Measurements from ENCODE around the gene GET3. TPM values are rescaled to one million over a fixed set of nuclear protein-coding genes. Genes with fewer than 3 reads are reported as not detected.

Gene GET3
- total and polyA plus RNA-seq, 2 of the 13 experiments (the other 11 are each of a cell fraction or from before 2014, with no cell fraction given): 57.7 to 59.4 TPM

GRCh38 chr19:12783849-12784393 lies 46.6 kb downstream of the GET3 start (continued):
- TF ChIP-seq ZNF296 (CRISPR knock-in tag; conservative IDR thresholded peaks at IDR 0.05): 0 out of 2 replicates have a peak, but pooled peaks have one; percentile 44
- TF ChIP-seq MEIS2 (CRISPR knock-in tag; IDR thresholded peaks at IDR 0.05): peak; percentile 37; the same call in 1 of the 2 replicates
- TF ChIP-seq, protein P1, sequence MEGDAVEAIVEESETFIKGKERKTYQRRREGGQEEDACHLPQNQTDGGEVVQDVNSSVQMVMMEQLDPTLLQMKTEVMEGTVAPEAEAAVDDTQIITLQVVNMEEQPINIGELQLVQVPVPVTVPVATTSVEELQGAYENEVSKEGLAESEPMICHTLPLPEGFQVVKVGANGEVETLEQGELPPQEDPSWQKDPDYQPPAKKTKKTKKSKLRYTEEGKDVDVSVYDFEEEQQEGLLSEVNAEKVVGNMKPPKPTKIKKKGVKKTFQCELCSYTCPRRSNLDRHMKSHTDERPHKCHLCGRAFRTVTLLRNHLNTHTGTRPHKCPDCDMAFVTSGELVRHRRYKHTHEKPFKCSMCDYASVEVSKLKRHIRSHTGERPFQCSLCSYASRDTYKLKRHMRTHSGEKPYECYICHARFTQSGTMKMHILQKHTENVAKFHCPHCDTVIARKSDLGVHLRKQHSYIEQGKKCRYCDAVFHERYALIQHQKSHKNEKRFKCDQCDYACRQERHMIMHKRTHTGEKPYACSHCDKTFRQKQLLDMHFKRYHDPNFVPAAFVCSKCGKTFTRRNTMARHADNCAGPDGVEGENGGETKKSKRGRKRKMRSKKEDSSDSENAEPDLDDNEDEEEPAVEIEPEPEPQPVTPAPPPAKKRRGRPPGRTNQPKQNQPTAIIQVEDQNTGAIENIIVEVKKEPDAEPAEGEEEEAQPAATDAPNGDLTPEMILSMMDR (CRISPR knock-in tag; IDR thresholded peaks at IDR 0.05): no peak
- TF ChIP-seq KDM6A (CRISPR knock-in tag; IDR thresholded peaks at IDR 0.05; ENCODE audit: low read depth): no peak
- TF ChIP-seq, protein P2, sequence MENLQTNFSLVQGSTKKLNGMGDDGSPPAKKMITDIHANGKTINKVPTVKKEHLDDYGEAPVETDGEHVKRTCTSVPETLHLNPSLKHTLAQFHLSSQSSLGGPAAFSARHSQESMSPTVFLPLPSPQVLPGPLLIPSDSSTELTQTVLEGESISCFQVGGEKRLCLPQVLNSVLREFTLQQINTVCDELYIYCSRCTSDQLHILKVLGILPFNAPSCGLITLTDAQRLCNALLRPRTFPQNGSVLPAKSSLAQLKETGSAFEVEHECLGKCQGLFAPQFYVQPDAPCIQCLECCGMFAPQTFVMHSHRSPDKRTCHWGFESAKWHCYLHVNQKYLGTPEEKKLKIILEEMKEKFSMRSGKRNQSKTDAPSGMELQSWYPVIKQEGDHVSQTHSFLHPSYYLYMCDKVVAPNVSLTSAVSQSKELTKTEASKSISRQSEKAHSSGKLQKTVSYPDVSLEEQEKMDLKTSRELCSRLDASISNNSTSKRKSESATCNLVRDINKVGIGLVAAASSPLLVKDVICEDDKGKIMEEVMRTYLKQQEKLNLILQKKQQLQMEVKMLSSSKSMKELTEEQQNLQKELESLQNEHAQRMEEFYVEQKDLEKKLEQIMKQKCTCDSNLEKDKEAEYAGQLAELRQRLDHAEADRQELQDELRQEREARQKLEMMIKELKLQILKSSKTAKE (CRISPR knock-in tag; IDR thresholded peaks at IDR 0.05; ENCODE audit: borderline replicate concordance): peak; percentile 99
- TF ChIP-seq, protein P3, sequence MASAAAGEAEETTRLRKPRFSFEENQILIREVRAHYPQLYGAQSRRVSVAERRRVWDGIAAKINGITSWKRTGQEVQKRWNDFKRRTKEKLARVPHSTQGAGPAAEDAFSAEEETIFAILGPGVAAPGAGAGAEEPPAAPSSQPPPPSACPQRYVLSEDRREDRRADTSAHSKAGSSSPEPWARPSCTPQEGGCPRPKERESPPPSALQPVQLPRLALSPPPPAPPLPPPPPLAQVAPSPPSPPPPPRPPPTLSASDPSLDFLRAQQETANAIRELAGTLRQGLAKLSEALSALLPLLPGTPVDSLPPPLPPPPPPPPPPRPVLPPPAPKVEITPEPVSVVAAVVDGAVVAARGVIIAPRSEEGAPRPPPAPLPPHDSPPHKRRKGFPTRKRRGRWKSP (CRISPR knock-in tag; IDR thresholded peaks at IDR 0.05): peak; percentile 47; the same call in 1 of the 2 replicates
- no peak for TF ChIP-seq ZNF670 (CRISPR knock-in tag; IDR thresholded peaks at IDR 0.05; ENCODE audit: borderline replicate concordance)
- no peak for TF ChIP-seq RAD21 (CRISPR knock-in tag; IDR thresholded peaks at IDR 0.05)
- TF ChIP-seq LCORL (IDR thresholded peaks at IDR 0.05): no peak
- peak; percentile 53; the same call in 1 of the 2 replicates for TF ChIP-seq LCORL (CRISPR knock-in tag; IDR thresholded peaks at IDR 0.05)
- TF ChIP-seq, protein P4, sequence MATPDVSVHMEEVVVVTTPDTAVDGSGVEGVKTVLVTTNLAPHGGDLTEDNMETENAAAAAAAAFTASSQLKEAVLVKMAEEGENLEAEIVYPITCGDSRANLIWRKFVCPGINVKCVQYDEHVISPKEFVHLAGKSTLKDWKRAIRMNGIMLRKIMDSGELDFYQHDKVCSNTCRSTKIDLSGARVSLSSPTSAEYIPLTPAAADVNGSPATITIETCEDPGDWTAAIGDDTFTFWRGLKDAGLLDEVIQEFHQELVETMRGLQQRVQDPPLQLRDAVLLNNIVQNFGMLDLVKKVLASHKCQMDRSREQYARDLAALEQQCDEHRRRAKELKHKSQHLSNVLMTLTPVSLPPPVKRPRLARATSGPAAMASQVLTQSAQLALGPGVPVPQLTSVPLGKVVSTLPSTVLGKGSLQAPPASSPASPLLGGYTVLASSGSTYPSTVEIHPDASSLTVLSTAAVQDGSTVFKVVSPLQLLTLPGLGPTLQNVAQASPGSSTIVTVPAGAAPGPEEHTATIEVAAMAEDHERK (CRISPR knock-in tag; IDR thresholded peaks at IDR 0.05; ENCODE audit: low read depth): no peak
- no peak for TF ChIP-seq ZNF800 (CRISPR knock-in tag; IDR thresholded peaks at IDR 0.05)
- TF ChIP-seq RARG (CRISPR knock-in tag; IDR thresholded peaks at IDR 0.05; ENCODE audit: low read depth): no peak
- no peak for TF ChIP-seq ZNF639 (CRISPR knock-in tag; conservative IDR thresholded peaks at IDR 0.05)
- no peak for TF ChIP-seq ELF1 (CRISPR knock-in tag; IDR thresholded peaks at IDR 0.05)
- TF ChIP-seq NR2F1 (CRISPR knock-in tag; IDR thresholded peaks at IDR 0.05): no peak; a peak in 1 of 4 replicates
- no peak for TF ChIP-seq ZNF143 (CRISPR knock-in tag; IDR thresholded peaks at IDR 0.05)
- no peak for TF ChIP-seq POLR2AphosphoS2 (IDR thresholded peaks at IDR 0.05; ENCODE audit: low read depth, low read length)
- 0 out of 2 replicates have a peak, but pooled peaks have one; percentile 41 for TF ChIP-seq ZNF546 (CRISPR knock-in tag; conservative IDR thresholded peaks at IDR 0.05)

Measured in HepG2 (cell line).